Thymus (tissue), 11 donors: Measurements from ENCODE around the gene MAPK1IP1L. TPM values are rescaled to one million over a fixed set of nuclear protein-coding genes. Genes with fewer than 3 reads are reported as not detected.
"Not testable (repeated sequence)": the region's sequence is repeated elsewhere in the genome, so short reads cannot be mapped to it uniquely, and the experiment has no call there.

ENCODE experiments used
- DNase-seq, 9 donors: peaks; one replicate each; pipeline ENCODE4 v3.0.0-alpha.2; 2013; ENCODE audit warnings: low spot score in 9 of 9, low read depth in 6 of 9, missing footprints in 1 of 9
- H3K27ac ChIP-seq, 2 donors: one replicate each; pipeline ENCODE4 v1.5.1; 2013; ENCODE audit warnings: control low read depth in 1 of 2, low read depth in 1 of 2, low read length in 1 of 2, mild to moderate bottlenecking in 1 of 2, moderate library complexity in 1 of 2
- H3K27me3 ChIP-seq, 2 donors: one replicate each; pipeline ENCODE4 v1.5.1; 2013; ENCODE audit warnings: low read length in 1 of 2; ENCODE audit not compliant: control insufficient read depth in 2 of 2, insufficient read depth in 1 of 2
- H3K36me3 ChIP-seq, 2 donors: one replicate each; pipeline ENCODE4 v1.5.1; 2013; ENCODE audit warnings: low read length in 1 of 2, mild to moderate bottlenecking in 1 of 2, moderate library complexity in 1 of 2; ENCODE audit not compliant: control insufficient read depth in 2 of 2, insufficient read depth in 2 of 2
- H3K4me1 ChIP-seq, 2 donors: one replicate each; pipeline ENCODE4 v1.5.1; 2013; ENCODE audit warnings: low read length in 2 of 2; ENCODE audit not compliant: control insufficient read depth in 2 of 2, insufficient read depth in 2 of 2
- H3K4me3 ChIP-seq, 2 donors: one replicate each; pipeline ENCODE4 v1.5.1; 2013; ENCODE audit warnings: low read length in 2 of 2, control low read depth in 1 of 2, mild to moderate bottlenecking in 1 of 2
- H3K9me3 ChIP-seq, 2 donors: one replicate each; pipeline ENCODE4 v1.5.1; 2013; ENCODE audit warnings: low read length in 1 of 2, mild to moderate bottlenecking in 1 of 2; ENCODE audit not compliant: control insufficient read depth in 2 of 2, insufficient read depth in 1 of 2
- WGBS: extraction: QIAGEN DNeasy Blood & Tissue Kit; methylation state at CpG from one replicate; pipeline ENCODE4 v1.1.7; 2013; 5-methylcytosine and 5-hydroxymethylcytosine counted together
- polyA plus RNA-seq: library from polyadenylated mRNA; stranded (reverse); fragments of 200-250 nt; gene quantifications from one replicate; pipeline ENCODE4 v1.2.3, GENCODE V29; 2013
- total RNA-seq: library from RNA; stranded (reverse); fragments of 120-200 nt; gene quantifications from one replicate; pipeline ENCODE4 v1.2.4, GENCODE V29; 2013
- donor health status: healthy.

Gene MAPK1IP1L
- total and polyA plus RNA-seq, 2 donors: 15.9 to 42.1 TPM

DNA sequence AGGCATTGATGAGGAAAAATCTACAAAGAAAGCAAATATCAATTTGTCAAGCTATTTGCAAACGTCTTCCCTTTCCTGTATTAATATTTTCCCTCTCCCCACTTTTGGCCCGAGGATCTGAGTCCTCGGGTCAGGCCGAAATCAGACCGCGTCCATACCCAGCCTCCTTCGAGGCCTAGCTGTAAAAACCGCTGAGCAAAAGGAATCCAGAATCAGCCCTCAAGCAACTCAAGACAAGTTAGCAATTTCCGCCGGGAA, 353 bp upstream of the MAPK1IP1L start:
- Histone ChIP-seq H3K4me3 (peak overlapping the region; percentile 81 to 94), H3K27ac (peak overlapping the region; percentile 77 to 84), H3K9me3 (no peaks in the 10 kb centered on the region), H3K27me3 (no peaks in the 10 kb centered on the region), H3K4me1 (peaks cover 9 to 15% of the 10 kb centered on the region in 2 donors), H3K36me3 (peaks cover 0 to 9% of the 10 kb centered on the region in 2 donors)
- peak in 1 of 9 donors; percentile 24 for DNase-seq
- WGBS: 6% methylated on average over 10 of the region's 10 CpGs

DNA sequence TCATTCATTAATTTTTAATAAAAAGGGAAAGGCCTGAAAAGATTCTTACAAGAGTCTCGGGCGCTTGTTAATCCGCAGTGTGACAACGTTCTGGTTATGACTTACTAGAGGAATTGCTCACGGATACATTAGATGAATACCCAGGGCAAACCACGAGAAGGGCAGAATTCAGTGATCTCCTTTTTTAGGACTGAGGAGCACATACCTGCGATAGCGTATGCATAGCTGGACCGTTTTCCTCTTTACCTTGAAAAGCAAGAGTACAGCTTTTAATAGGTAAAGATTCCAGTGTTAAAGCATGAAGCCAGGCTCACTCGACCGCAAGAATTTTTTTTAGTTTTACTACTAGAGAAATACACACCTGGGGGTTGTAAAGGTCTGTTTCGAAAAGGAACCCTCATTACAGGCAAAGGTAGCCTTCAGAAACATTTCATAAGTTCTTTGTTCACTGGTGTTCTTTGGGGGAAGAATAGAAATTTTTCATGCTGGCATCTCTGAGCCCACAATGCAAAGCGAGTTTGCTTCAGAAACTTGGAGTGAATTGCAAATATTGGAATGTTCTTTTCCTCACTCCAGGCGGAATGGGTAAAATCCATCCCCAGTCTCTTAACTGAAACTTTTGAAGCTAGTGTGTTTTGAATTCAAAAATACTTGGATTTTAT, 953 bp downstream of the MAPK1IP1L start:
- Histone ChIP-seq H3K4me1 (peaks cover 9 to 15% of the 10 kb centered on the region in 2 donors), H3K27me3 (no peaks in the 10 kb centered on the region), H3K9me3 (no peaks in the 10 kb centered on the region), H3K27ac (peak overlapping the region; percentile 1 to 98), H3K4me3 (peak overlapping the region; percentile 81 to 94), H3K36me3 (peaks cover 0 to 11% of the 10 kb centered on the region in 2 donors)
- WGBS: 20% methylated on average over 14 of the region's 14 CpGs
- DNase-seq: peak in 1 of 9 donors; percentile 20

DNA sequence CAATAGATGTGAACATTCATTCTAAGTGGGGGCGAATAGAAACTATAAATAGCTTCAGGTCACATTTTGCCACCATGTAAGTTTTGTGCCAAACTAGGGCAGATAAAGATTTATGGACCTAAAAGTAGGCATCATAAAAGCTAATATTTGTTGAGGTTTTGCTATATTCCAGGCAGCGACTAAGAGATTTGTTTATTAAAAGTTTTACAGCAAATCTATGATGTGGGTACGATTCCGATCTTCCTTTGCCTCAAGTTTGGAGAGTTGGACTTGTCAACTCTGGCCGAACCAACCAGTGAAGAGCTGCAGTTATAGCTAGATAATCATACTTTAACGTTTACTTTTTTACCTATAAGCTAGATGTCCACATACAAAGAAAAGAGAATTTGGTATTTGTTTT, 1.6 kb downstream of the MAPK1IP1L start:
- peaks cover 9 to 15% of the 10 kb centered on the region in 2 donors for H3K4me1 ChIP-seq
- WGBS: 96% methylated on average over 6 of the region's 6 CpGs
- H3K36me3 ChIP-seq: peaks cover 4 to 16% of the 10 kb centered on the region in 2 donors
- no peak for DNase-seq
- no peaks in the 10 kb centered on the region for H3K9me3 ChIP-seq
- H3K27me3 ChIP-seq: no peaks in the 10 kb centered on the region
- H3K27ac ChIP-seq: peak overlapping the region in 1 of 2 donors; percentile 98
- peak overlapping the region; percentile 81 to 94 for H3K4me3 ChIP-seq

DNA sequence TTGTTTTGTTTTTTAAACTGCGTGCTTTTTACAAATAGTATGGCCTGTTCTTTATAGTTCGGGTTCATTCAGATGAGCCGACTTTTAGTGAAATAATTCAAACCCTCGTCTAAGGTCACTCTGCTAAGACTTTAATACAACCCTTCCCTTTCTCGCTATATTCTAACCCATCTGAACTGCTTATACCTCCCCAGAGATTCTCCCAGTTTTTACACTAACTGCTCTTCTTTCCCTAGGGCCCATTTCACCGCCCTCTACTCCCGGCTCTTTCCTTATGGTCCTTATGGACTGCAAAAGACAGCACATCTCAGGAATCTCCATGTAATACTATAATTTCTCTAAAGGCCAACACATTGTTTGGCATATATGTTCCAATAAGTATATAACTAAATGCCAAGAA, 2.1 kb downstream of the MAPK1IP1L start:
- no peak overlapping the region for H3K27ac ChIP-seq
- no peak for DNase-seq
- no peaks in the 10 kb centered on the region for H3K9me3 ChIP-seq
- H3K4me3 ChIP-seq: no peak overlapping the region
- H3K27me3 ChIP-seq: no peaks in the 10 kb centered on the region
- WGBS: 97% methylated on average over 7 of the region's 7 CpGs
- peaks cover 4 to 18% of the 10 kb centered on the region in 2 donors for H3K36me3 ChIP-seq
- H3K4me1 ChIP-seq: peaks cover 9 to 15% of the 10 kb centered on the region in 2 donors

DNA sequence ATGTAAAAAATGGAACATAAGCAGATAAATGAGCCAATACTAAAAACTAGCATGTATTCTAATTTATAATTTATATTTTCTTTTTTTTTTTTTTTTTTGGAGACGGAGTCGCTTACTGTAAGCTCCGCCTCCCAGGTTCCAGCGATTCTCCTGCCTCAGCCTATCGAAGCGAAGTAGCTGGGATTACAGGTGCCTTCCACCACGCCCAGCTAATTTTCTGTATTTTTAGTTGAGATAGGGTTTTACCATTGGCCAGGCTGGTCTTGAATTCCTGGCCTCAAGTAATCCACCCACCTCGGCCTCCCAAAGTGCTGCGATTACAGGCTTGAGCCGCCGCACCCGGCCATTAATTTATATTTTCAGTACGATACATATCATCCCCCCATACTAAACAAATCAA, 2.7 kb downstream of the MAPK1IP1L start:
- peaks cover 9 to 15% of the 10 kb centered on the region in 2 donors for H3K4me1 ChIP-seq
- no peak overlapping the region for H3K27ac ChIP-seq
- H3K9me3 ChIP-seq: no peaks in the 10 kb centered on the region
- peaks cover 4 to 18% of the 10 kb centered on the region in 2 donors for H3K36me3 ChIP-seq
- DNase-seq: no peak
- H3K27me3 ChIP-seq: no peaks in the 10 kb centered on the region
- no peak overlapping the region for H3K4me3 ChIP-seq
- WGBS: 97% methylated on average over 13 of the region's 13 CpGs

DNA sequence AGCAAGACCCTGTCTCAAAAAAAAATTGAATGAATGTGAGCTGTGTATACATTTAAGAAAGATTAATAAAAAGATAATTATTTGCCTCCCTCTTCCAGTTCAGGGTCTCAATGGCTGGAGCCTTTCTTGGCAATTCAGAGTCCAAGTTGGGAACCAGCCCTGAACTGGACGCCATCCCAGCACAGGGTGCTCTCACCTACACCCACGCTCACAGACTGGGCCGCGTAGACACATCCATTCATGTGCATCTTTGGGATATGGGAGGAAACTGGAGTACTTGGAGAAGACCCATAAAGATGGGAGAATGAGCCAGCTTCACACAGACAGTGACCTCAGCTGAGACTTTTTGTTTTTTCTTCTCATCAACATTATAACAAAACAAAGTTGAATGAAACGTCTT, 6.5 kb downstream of the MAPK1IP1L start:
- peaks cover 2 to 5% of the 10 kb centered on the region in 2 donors for H3K4me1 ChIP-seq
- H3K27ac ChIP-seq: no peak overlapping the region
- peaks cover 9 to 35% of the 10 kb centered on the region in 2 donors for H3K36me3 ChIP-seq
- no peaks in the 10 kb centered on the region for H3K27me3 ChIP-seq
- DNase-seq: no peak
- WGBS: 95% methylated on average over 5 of the region's 5 CpGs
- no peak overlapping the region for H3K4me3 ChIP-seq
- no peaks in the 10 kb centered on the region for H3K9me3 ChIP-seq

DNA sequence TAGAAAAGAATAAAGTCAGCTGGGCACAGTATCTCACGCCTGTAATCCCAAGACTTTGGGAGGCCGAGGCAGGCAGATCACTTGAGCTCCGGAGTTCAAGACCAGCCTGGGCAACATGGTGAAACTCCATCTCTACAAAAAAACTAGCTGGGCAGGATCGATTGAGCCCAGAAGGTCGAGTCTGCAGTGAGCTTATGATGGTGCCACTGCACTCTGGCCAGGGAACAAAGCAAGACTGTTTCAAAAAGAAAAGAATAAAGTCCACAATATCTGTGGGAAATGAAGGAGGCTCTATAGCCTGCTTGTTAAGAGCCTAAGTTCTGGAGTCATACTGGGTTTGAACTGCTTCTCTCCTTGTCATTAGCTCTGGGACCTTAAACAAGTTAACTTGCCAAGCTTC, 7.9 kb downstream of the MAPK1IP1L start:
- 97% methylated on average over 5 of the region's 5 CpGs for WGBS
- H3K27ac ChIP-seq: no peak overlapping the region
- DNase-seq: no peak
- no peak overlapping the region for H3K4me3 ChIP-seq
- peaks cover 18 to 44% of the 10 kb centered on the region in 2 donors for H3K36me3 ChIP-seq
- no peaks in the 10 kb centered on the region for H3K9me3 ChIP-seq
- no peaks in the 10 kb centered on the region for H3K27me3 ChIP-seq
- no peaks in the 10 kb centered on the region for H3K4me1 ChIP-seq

DNA sequence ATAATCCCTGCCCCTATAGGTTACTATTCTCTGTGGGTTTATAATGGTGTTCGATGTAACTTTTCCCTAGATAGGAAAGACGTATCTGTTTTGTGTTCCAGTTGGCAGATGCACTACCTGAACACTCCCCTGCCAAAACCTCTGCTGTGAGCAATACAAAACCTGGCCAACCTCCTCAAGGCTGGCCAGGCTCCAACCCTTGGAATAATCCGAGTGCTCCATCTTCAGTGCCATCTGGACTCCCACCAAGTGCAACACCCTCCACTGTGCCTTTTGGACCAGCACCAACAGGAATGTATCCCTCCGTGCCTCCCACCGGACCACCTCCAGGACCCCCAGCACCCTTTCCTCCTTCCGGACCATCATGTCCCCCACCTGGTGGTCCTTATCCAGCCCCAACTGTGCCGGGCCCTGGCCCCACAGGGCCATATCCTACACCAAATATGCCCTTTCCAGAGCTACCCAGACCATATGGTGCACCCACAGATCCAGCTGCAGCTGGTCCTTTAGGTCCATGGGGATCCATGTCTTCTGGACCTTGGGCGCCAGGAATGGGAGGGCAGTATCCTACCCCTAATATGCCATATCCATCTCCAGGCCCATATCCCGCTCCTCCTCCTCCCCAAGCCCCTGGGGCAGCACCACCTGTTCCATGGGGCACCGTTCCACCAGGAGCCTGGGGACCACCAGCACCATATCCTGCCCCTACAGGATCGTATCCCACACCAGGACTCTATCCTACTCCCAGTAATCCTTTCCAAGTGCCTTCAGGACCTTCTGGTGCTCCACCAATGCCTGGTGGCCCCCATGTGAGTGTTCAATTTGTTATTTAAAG, 11.3 kb downstream of the MAPK1IP1L start:
- WGBS: 97% methylated on average over 11 of the region's 11 CpGs
- no peak overlapping the region for H3K4me3 ChIP-seq
- no peaks in the 10 kb centered on the region for H3K27me3 ChIP-seq
- peaks cover 17 to 56% of the 10 kb centered on the region in 2 donors for H3K36me3 ChIP-seq
- no peak for DNase-seq
- no peaks in the 10 kb centered on the region for H3K9me3 ChIP-seq
- H3K27ac ChIP-seq: no peak overlapping the region
- H3K4me1 ChIP-seq: no peaks in the 10 kb centered on the region

DNA sequence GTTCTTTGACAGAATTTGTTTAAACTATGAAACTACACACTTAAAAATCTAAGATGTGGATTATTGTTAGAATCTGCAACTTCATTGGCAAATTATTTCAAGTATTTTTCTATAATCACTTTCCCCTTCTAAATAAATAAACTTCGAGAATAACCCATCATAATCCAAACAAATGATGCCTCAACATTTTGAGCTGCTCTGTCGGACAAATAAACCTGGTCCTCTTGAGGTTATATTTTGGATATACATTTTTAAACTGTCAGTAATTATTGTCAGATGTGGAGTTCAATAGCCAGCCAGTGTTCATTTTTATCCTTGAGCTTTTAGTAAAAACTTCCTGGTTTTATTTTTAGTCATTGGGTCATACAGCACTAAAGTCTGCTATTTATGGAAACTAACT, 13.4 kb downstream of the MAPK1IP1L start:
- H3K36me3 ChIP-seq: peaks cover 14 to 48% of the 10 kb centered on the region in 2 donors
- H3K4me1 ChIP-seq, H3K27ac ChIP-seq, DNase-seq, H3K27me3 ChIP-seq, H3K9me3 ChIP-seq, H3K4me3 ChIP-seq: not testable (repeated sequence)
- WGBS: 98% methylated on average over 2 of the region's 2 CpGs
